K562 (cell line): Measurements from ENCODE around the gene CREG2.

Experiments
- EZH2 ChIP-seq: IDR thresholded peaks from 2 replicates; pipeline ENCODE4 v1.6.1; 2012; ENCODE audit warnings: low read depth, mild to moderate bottlenecking, inconsistent platforms, low read length, borderline replicate concordance
- GATAD2B ChIP-seq: fragments of 450-650 bp; IDR thresholded peaks from 2 replicates; pipeline ENCODE4 v1.6.1; 2017; ENCODE audit warnings: mild to moderate bottlenecking, borderline replicate concordance
- IRF2 ChIP-seq: sonication (generic); formaldehyde crosslinking; IDR thresholded peaks from 2 replicates; pipeline ENCODE4 v1.8.1; 2022; ENCODE audit warnings: mild to moderate bottlenecking, missing genetic modification reagents
- NR3C1 ChIP-seq: sonication (generic); formaldehyde crosslinking; IDR thresholded peaks from 2 replicates; pipeline ENCODE4 v1.8.1; 2022; ENCODE audit warnings: missing genetic modification reagents
- YBX1 ChIP-seq: fragments of 450-650 bp; IDR thresholded peaks from 2 replicates; pipeline ENCODE4 v1.7.1; 2016; ENCODE audit warnings: mild to moderate bottlenecking
- ZNF431 ChIP-seq: sonication (generic); formaldehyde crosslinking; IDR thresholded peaks from 2 replicates; pipeline ENCODE4 v1.8.0; 2022; ENCODE audit warnings: mild to moderate bottlenecking, missing genetic modification reagents

- TF ChIP-seq NR3C1 (CRISPR knock-in tag): no peak
- no peak for TF ChIP-seq IRF2 (CRISPR knock-in tag)
- no peak for TF ChIP-seq ZNF431 (CRISPR knock-in tag)
- TF ChIP-seq EZH2: no peak
- TF ChIP-seq GATAD2B: no peak
- TF ChIP-seq YBX1: no peak
Observed at GRCh38 chr2:101297383-101297782, 89.9 kb downstream of the CREG2 start.
